K562 (cell line): ENCODE measurements around the gene PRKAR1B. TPM values are rescaled to one million over a fixed set of nuclear protein-coding genes. Genes with fewer than 3 reads are reported as not detected.
A peak's percentile ranks its signal among the peaks of the same experiment; 100 is the strongest.

ENCODE experiments used
- ASH1L ChIP-seq: fragments of 450-650 bp; IDR thresholded peaks from 2 replicates; pipeline ENCODE4 v1.6.1; 2018; ENCODE audit warnings: borderline replicate concordance, mild to moderate bottlenecking, low read depth; ENCODE audit not compliant: partially characterized antibody
- ATF2 ChIP-seq: sonication (generic); formaldehyde crosslinking; IDR thresholded peaks from 2 replicates; pipeline ENCODE4 v1.8.1; 2022; ENCODE audit warnings: missing genetic modification reagents
- BCOR ChIP-seq: fragments of 450-650 bp; IDR thresholded peaks from 2 replicates; pipeline ENCODE4 v1.6.1; 2016
- CHAMP1 ChIP-seq: fragments of 450-650 bp; IDR thresholded peaks from 2 replicates; pipeline ENCODE4 v1.6.1; 2016; ENCODE audit warnings: mild to moderate bottlenecking
- EHMT2 ChIP-seq: fragments of 450-650 bp; IDR thresholded peaks from 2 replicates; pipeline ENCODE4 v1.6.1; 2018; ENCODE audit warnings: antibody characterized with exemption
- ELK3 ChIP-seq: fragments of 450-650 bp; formaldehyde crosslinking; IDR thresholded peaks from 2 replicates; pipeline ENCODE4 v1.4.0; 2020; ENCODE audit warnings: mild to moderate bottlenecking
- NKRF ChIP-seq: fragments of 450-650 bp; IDR thresholded peaks from 2 replicates; pipeline ENCODE4 v1.6.1; 2016; ENCODE audit warnings: borderline replicate concordance
- NR2F6 ChIP-seq: fragments of 450-650 bp; formaldehyde crosslinking; IDR thresholded peaks from 2 replicates; pipeline ENCODE4 v1.4.0; 2020; ENCODE audit warnings: mild to moderate bottlenecking
- NUFIP1 ChIP-seq: fragments of 450-650 bp; IDR thresholded peaks from 2 replicates; pipeline ENCODE4 v1.6.1; 2018; ENCODE audit not compliant: partially characterized antibody
- PHF21A ChIP-seq: fragments of 450-650 bp; IDR thresholded peaks from 2 replicates; pipeline ENCODE4 v1.6.1; 2017; ENCODE audit warnings: low read depth, borderline replicate concordance
- PRPF4 ChIP-seq: fragments of 200-400 bp; formaldehyde crosslinking; IDR thresholded peaks from one replicate; pipeline ENCODE4 v1.6.1; 2017; ENCODE audit warnings: low read length, low read depth, mild to moderate bottlenecking; ENCODE audit not compliant: insufficient read depth, poor library complexity, severe bottlenecking
- RFX7 ChIP-seq: fragments of 250-450 bp; sonication (Bioruptor Pico); IDR thresholded peaks from 2 replicates; pipeline ENCODE4 v1.5.1; 2021; ENCODE audit warnings: mild to moderate bottlenecking
- TCF15 ChIP-seq: fragments of 250-450 bp; sonication (Bioruptor Pico); IDR thresholded peaks from 2 replicates; pipeline ENCODE4 v1.8.0; 2022; ENCODE audit warnings: moderate library complexity, mild to moderate bottlenecking, inconsistent platforms
- ZFP36 ChIP-seq: fragments of 150-350 bp; IDR thresholded peaks from 2 replicates; pipeline ENCODE4 v1.6.1; 2018; ENCODE audit warnings: low read length, low read depth; ENCODE audit not compliant: partially characterized antibody
- ZFP91 ChIP-seq: sonication (generic); formaldehyde crosslinking; IDR thresholded peaks from 2 replicates; pipeline ENCODE4 v1.8.0; 2022; ENCODE audit warnings: mild to moderate bottlenecking, missing genetic modification reagents
- ZNF280A ChIP-seq: fragments of 450-650 bp; IDR thresholded peaks from 2 replicates; pipeline ENCODE4 v1.6.1; 2018; ENCODE audit warnings: mild to moderate bottlenecking, low read depth; ENCODE audit not compliant: partially characterized antibody
- ZNF316 ChIP-seq: fragments of 450-650 bp; IDR thresholded peaks from 2 replicates; pipeline ENCODE4 v1.6.1; 2016
- ZNF444 ChIP-seq: fragments of 250-450 bp; sonication (Bioruptor Pico); IDR thresholded peaks from 2 replicates; pipeline ENCODE4 v1.4.0; 2020; ENCODE audit warnings: mild to moderate bottlenecking, moderate library complexity
- ZNF445 ChIP-seq: fragments of 250-450 bp; sonication (Bioruptor Pico); IDR thresholded peaks from 2 replicates; pipeline ENCODE4 v1.4.0; 2020; ENCODE audit warnings: low read depth, mild to moderate bottlenecking, moderate library complexity
- polyA plus RNA-seq, 8 experiments: library from polyadenylated mRNA; depleted of rRNA in 4 of 8; stranded (reverse) in 5 of 8; unstranded in 3 of 8; fragments of >200 nt; fragmentation: Nextera tagmentation in 2 of 8; fragmentation: Illumina TruSeq in 1 of 8; extraction: Ambion mirVana in 2 of 8; extraction: Trizol in 1 of 8; gene quantifications; 2 replicates each; pipeline versions ENCODE4 v1.2.1 to v1.2.3, GENCODE V29; 2011 to 2014; ENCODE audit warnings: inconsistent platforms in 1 of 8, missing spikeins in 1 of 8
- total RNA-seq, 7 experiments: library from RNA; depleted of rRNA in 6 of 7; stranded (reverse); fragments of >200 nt in 6 of 7; fragmentation: Illumina TruSeq in 2 of 7; extraction: Trizol in 2 of 7; gene quantifications; 2 replicates each; pipeline versions ENCODE4 v1.2.1 to v1.2.3, GENCODE V29; 2011 to 2021; ENCODE audit warnings: low replicate concordance in 1 of 7

Gene PRKAR1B
- total and polyA plus RNA-seq, 9 of the 15 experiments (the other 6 are each of a cell fraction or from before 2014, with no cell fraction given): 0.99 to 30.5 (median 12.7) TPM

GRCh38 chr7:566100-566499, 161.0 kb downstream of the PRKAR1B start (continued):
- no peak for TF ChIP-seq ATF2 (CRISPR knock-in tag)
- TF ChIP-seq ZNF316: no peak
- TF ChIP-seq ZFP91 (CRISPR knock-in tag): no peak
- no peak for TF ChIP-seq TCF15
- no peak for TF ChIP-seq ELK3 (CRISPR knock-in tag)
- 0 out of 2 replicates have a peak, but pooled peaks have one; percentile 41 for TF ChIP-seq PHF21A
- TF ChIP-seq ZFP36: no peak
- TF ChIP-seq ZNF444: no peak
- TF ChIP-seq BCOR: 0 out of 2 replicates have a peak, but pooled peaks have one; percentile 13
- TF ChIP-seq ZNF445 (CRISPR knock-in tag): no peak
- TF ChIP-seq PRPF4: no peak
- peak; percentile 41 for TF ChIP-seq ZNF280A
- TF ChIP-seq ASH1L: no peak
- TF ChIP-seq RFX7 (CRISPR knock-in tag): no peak
- peak; percentile 44; the same call in 1 of the 2 replicates for TF ChIP-seq NKRF
- TF ChIP-seq CHAMP1: no peak
- TF ChIP-seq EHMT2: peak; percentile 87
- TF ChIP-seq NR2F6 (CRISPR knock-in tag): no peak
- TF ChIP-seq NUFIP1: no peak
